H1 (cell line): ENCODE data around the gene IFITM10. TPM values are rescaled to one million over a fixed set of nuclear protein-coding genes. Genes with fewer than 3 reads are reported as not detected.

ENCODE experiments used
- CTCF ChIA-PET: fragments of 300-600 bp; sonication (Branson Sonifier 250); formaldehyde crosslinking; loops from one replicate; lab custom pipeline; 2021; ENCODE audit not compliant: partially characterized antibody; lab: Charles Lee
- POLR2A ChIA-PET: fragments of 300-600 bp; sonication (Branson Sonifier 250); formaldehyde crosslinking; loops from one replicate; lab custom pipeline; 2021; ENCODE audit warnings: inconsistent platforms; ENCODE audit not compliant: partially characterized antibody; lab: Charles Lee
- DNase-seq, 2 experiments: peaks; one replicate each; pipeline versions ENCODE4 v3.0.0 to v3.0.0-alpha.2; 2010 to 2022; ENCODE audit warnings: low spot score in 2 of 2, low read depth in 1 of 2, mixed read lengths in 1 of 2
- FAIRE-seq: peaks from 2 replicates; lab custom pipeline; 2011; peaks lifted over from hg19 to GRCh38; lab: Jason Lieb, UNC
- H2AFZ ChIP-seq: 2 replicates; pipeline ENCODE4 v1.8.1; 2012; ENCODE audit warnings: low read length, inconsistent platforms
- H2AK5ac ChIP-seq: 2 replicates; pipeline ENCODE4 v1.6.1; 2013; ENCODE audit warnings: low read depth, low read length
- H2BK120ac ChIP-seq: replicated peaks from 2 replicates; pipeline ENCODE3; 2013; ENCODE audit warnings: low read depth, low read length, inconsistent platforms
- H2BK12ac ChIP-seq: 2 replicates; pipeline ENCODE4 v1.6.1; 2013; ENCODE audit warnings: low read depth, low read length
- H2BK15ac ChIP-seq: 2 replicates; pipeline ENCODE4 v1.6.1; 2013; ENCODE audit warnings: low read length
- H2BK20ac ChIP-seq: 2 replicates; pipeline ENCODE4 v1.6.1; 2013; ENCODE audit warnings: low read length
- H2BK5ac ChIP-seq: 2 replicates; pipeline ENCODE4 v1.6.1; 2013; ENCODE audit warnings: low read depth, low read length
- H3K14ac ChIP-seq: 2 replicates; pipeline ENCODE4 v1.6.1; 2013; ENCODE audit warnings: inconsistent platforms; ENCODE audit not compliant: insufficient read length
- H3K18ac ChIP-seq: 2 replicates; pipeline ENCODE4 v1.6.1; 2013; ENCODE audit warnings: low read length; ENCODE audit errors: extremely low read depth
- H3K23ac ChIP-seq: 2 replicates; pipeline ENCODE4 v1.6.1; 2013; ENCODE audit warnings: inconsistent platforms; ENCODE audit not compliant: insufficient read length
- H3K23me2 ChIP-seq: 2 replicates; pipeline ENCODE4 v1.6.1; 2013; ENCODE audit warnings: low read depth, low read length
- H3K27ac ChIP-seq: 2 replicates; pipeline ENCODE4 v1.6.1; 2011; ENCODE audit warnings: low read depth, low read length, inconsistent platforms
- H3K27me3 ChIP-seq, 4 experiments: replicated peaks in 1 of 4; 1 replicate in 1 of 4; 2 replicates in 3 of 4; pipeline versions ENCODE4 v1.6.1 to v1.8.1; 2011 to 2013; ENCODE audit warnings: low read length in 3 of 4, mild to moderate bottlenecking in 3 of 4, inconsistent platforms in 2 of 4, mixed read lengths in 2 of 4, moderate library complexity in 1 of 4; ENCODE audit not compliant: control insufficient read depth in 3 of 4, insufficient read depth in 3 of 4; ENCODE audit errors: extremely low read depth in 1 of 4
- H3K36me3 ChIP-seq, 4 experiments: 2 replicates each; pipeline versions ENCODE4 v1.6.1 to v1.8.1; 2011 to 2013; ENCODE audit warnings: mild to moderate bottlenecking in 4 of 4, low read length in 3 of 4, moderate library complexity in 2 of 4, control low read depth in 1 of 4, inconsistent platforms in 1 of 4; ENCODE audit not compliant: insufficient read depth in 4 of 4, control insufficient read depth in 2 of 4
- H3K4ac ChIP-seq: replicated peaks from 2 replicates; pipeline ENCODE3; 2013; ENCODE audit warnings: low read length, low read depth, mixed read lengths, inconsistent platforms; ENCODE audit not compliant: insufficient read length
- H3K4me1 ChIP-seq, 4 experiments: replicated peaks in 1 of 4; 1 replicate in 1 of 4; 2 replicates in 3 of 4; pipeline versions ENCODE4 v1.6.1 to v1.8.1; 2011 to 2013; ENCODE audit warnings: low read length in 3 of 4, inconsistent platforms in 2 of 4, mixed read lengths in 1 of 4; ENCODE audit not compliant: insufficient read depth in 4 of 4, control insufficient read depth in 3 of 4
- H3K4me2 ChIP-seq, 2 experiments: 2 replicates each; pipeline versions ENCODE4 v1.6.1 to v1.8.1; 2011 to 2013; ENCODE audit warnings: low read depth in 2 of 2, low read length in 2 of 2, control low read depth in 1 of 2, inconsistent platforms in 1 of 2, mild to moderate bottlenecking in 1 of 2; ENCODE audit not compliant: insufficient read depth in 1 of 2
- H3K4me3 ChIP-seq, 4 experiments: fragments of 200-600, 300-600 bp in 1 of 4; sonication (generic), shearing (Covaris generic), sonication (Bioruptor Twin) in 1 of 4; 2 replicates each; pipeline versions ENCODE4 v1.5.1 to v1.8.1; 2011 to 2016; ENCODE audit warnings: low read length in 4 of 4, low read depth in 3 of 4, control low read depth in 2 of 4, inconsistent platforms in 2 of 4, mild to moderate bottlenecking in 2 of 4, mixed read lengths in 1 of 4, moderate library complexity in 1 of 4; ENCODE audit not compliant: insufficient read depth in 2 of 4; ENCODE audit errors: extremely low read depth in 1 of 4
- H3K56ac ChIP-seq: replicated peaks from 2 replicates; pipeline ENCODE3; 2013; ENCODE audit warnings: low read depth, mild to moderate bottlenecking, mixed read lengths, low read length, inconsistent platforms; ENCODE audit not compliant: insufficient read length
- H3K79me1 ChIP-seq: 2 replicates; pipeline ENCODE4 v1.6.1; 2013; ENCODE audit warnings: low read depth, low read length, control low read depth
- H3K79me2 ChIP-seq, 2 experiments: 2 replicates each; pipeline versions ENCODE4 v1.6.1 to v1.8.1; 2012 to 2013; ENCODE audit warnings: low read length in 2 of 2, mild to moderate bottlenecking in 2 of 2, inconsistent platforms in 1 of 2; ENCODE audit not compliant: insufficient read depth in 2 of 2, control insufficient read depth in 1 of 2
- H3K9ac ChIP-seq, 4 experiments: replicated peaks in 1 of 4; 1 replicate in 1 of 4; 2 replicates in 3 of 4; pipeline versions ENCODE4 v1.6.1 to v1.8.1; 2011 to 2013; ENCODE audit warnings: low read depth in 3 of 4, low read length in 3 of 4, control low read depth in 2 of 4, mild to moderate bottlenecking in 2 of 4, moderate library complexity in 2 of 4, inconsistent platforms in 1 of 4; ENCODE audit errors: extremely low read depth in 1 of 4
- H3K9me3 ChIP-seq, 2 experiments: 2 replicates each; pipeline versions ENCODE4 v1.6.1 to v1.8.1; 2012 to 2013; ENCODE audit warnings: mild to moderate bottlenecking in 2 of 2, moderate library complexity in 2 of 2, control low read depth in 1 of 2, inconsistent platforms in 1 of 2, low read depth in 1 of 2, low read length in 1 of 2, mixed read lengths in 1 of 2; ENCODE audit not compliant: insufficient read depth in 2 of 2
- H4K20me1 ChIP-seq, 2 experiments: replicated peaks in 1 of 2; 2 replicates each; pipeline versions ENCODE3 to v1.8.1; 2011 to 2013; ENCODE audit warnings: inconsistent platforms in 2 of 2, low read length in 2 of 2, mild to moderate bottlenecking in 1 of 2; ENCODE audit not compliant: insufficient read depth in 2 of 2, control insufficient read depth in 1 of 2
- H4K5ac ChIP-seq: 2 replicates; pipeline ENCODE4 v1.6.1; 2013; ENCODE audit warnings: low read length, low read depth, mixed read lengths, inconsistent platforms; ENCODE audit not compliant: insufficient read length
- H4K8ac ChIP-seq: 2 replicates; pipeline ENCODE4 v1.8.0; 2013; ENCODE audit warnings: mild to moderate bottlenecking, moderate library complexity, low read length, inconsistent platforms; ENCODE audit not compliant: insufficient read depth; ENCODE audit errors: extremely low read depth
- H4K91ac ChIP-seq: replicated peaks from 2 replicates; pipeline ENCODE3; 2013; ENCODE audit warnings: low read length, mixed read lengths, inconsistent platforms; ENCODE audit not compliant: insufficient read length
- CBX8 ChIP-seq: fragments of 300-800, 300-1000 bp; sonication (generic); IDR thresholded peaks from 2 replicates; pipeline ENCODE4 v1.7.1; 2016; ENCODE audit warnings: low read depth, low read length, borderline replicate concordance
- CEBPB ChIP-seq: IDR thresholded peaks from 2 replicates; pipeline ENCODE4 v1.6.1; 2012; ENCODE audit warnings: low read depth, low read length
- CHD2 ChIP-seq: IDR thresholded peaks from 2 replicates; pipeline ENCODE4 v1.6.1; 2012; ENCODE audit warnings: low read length, improper control_type of control experiment
- EP300 ChIP-seq, 2 experiments: IDR thresholded peaks; 1 replicate in 1 of 2; 2 replicates in 1 of 2; pipeline ENCODE4 v1.6.1; 2011 to 2012; ENCODE audit warnings: low read depth in 2 of 2, low read length in 2 of 2, mild to moderate bottlenecking in 2 of 2, borderline replicate concordance in 1 of 2, inconsistent platforms in 1 of 2, moderate library complexity in 1 of 2
- JUND ChIP-seq: IDR thresholded peaks from 2 replicates; pipeline ENCODE4 v1.6.1; 2011; ENCODE audit warnings: mild to moderate bottlenecking, improper control_type of control experiment, low read length
- KDM1A ChIP-seq: fragments of 200-600, 300-600 bp; sonication (generic); IDR thresholded peaks from 2 replicates; pipeline ENCODE4 v1.7.1; 2016; ENCODE audit warnings: mild to moderate bottlenecking, low read length, borderline replicate concordance
- KDM5A ChIP-seq: fragments of 200-600 bp; IDR thresholded peaks from 2 replicates; pipeline ENCODE4 v1.7.1; 2012; ENCODE audit warnings: mild to moderate bottlenecking, low read length, inconsistent platforms, mixed read lengths
- MAFK ChIP-seq: IDR thresholded peaks from 2 replicates; pipeline ENCODE4 v1.6.1; 2012; ENCODE audit warnings: low read depth, mild to moderate bottlenecking, improper control_type of control experiment, low read length
- SP1 ChIP-seq: IDR thresholded peaks from 2 replicates; pipeline ENCODE4 v1.6.1; 2011; ENCODE audit warnings: low read depth, low read length
- SUZ12 ChIP-seq: fragments of 200-600 bp; sonication (generic); IDR thresholded peaks from 2 replicates; pipeline ENCODE4 v1.6.1; 2012; ENCODE audit warnings: mild to moderate bottlenecking, inconsistent platforms, low read length, moderate library complexity, mixed read lengths
- USF2 ChIP-seq: IDR thresholded peaks from 2 replicates; pipeline ENCODE4 v1.6.1; 2011; ENCODE audit warnings: low read length, improper control_type of control experiment
- YY1 ChIP-seq: IDR thresholded peaks from 2 replicates; pipeline ENCODE4 v1.6.1; 2011; ENCODE audit warnings: low read depth, mild to moderate bottlenecking, low read length
- WGBS, 2 experiments: shearing (Covaris generic) in 1 of 2; methylation state at CpG; one replicate each; pipeline versions ENCODE4 v1.1.6 to v1.1.7; 2013 to 2015; ENCODE audit warnings: low lambda C conversion rate in 2 of 2, mixed read lengths in 2 of 2, inconsistent platforms in 1 of 2, low coverage in 1 of 2, missing lambda C conversion rate in 1 of 2; ENCODE audit not compliant: insufficient replicate concordance in 2 of 2, insufficient coverage in 1 of 2, insufficient read length in 1 of 2; ENCODE audit errors: extremely low coverage in 1 of 2, missing lambda C conversion rate in 1 of 2; 5-methylcytosine and 5-hydroxymethylcytosine counted together
- polyA plus RNA-seq, 7 experiments: library from polyadenylated mRNA; depleted of rRNA in 3 of 7; stranded (reverse) in 5 of 7; unstranded in 2 of 7; fragments of >200 nt in 5 of 7; fragments of 200-250 nt in 2 of 7; gene quantifications; 1 replicate in 5 of 7; 2 replicates in 1 of 7; 4 replicates in 1 of 7; pipeline versions ENCODE4 v1.2.1 to v1.2.3, GENCODE V29; 2011 to 2013; ENCODE audit warnings: missing spikeins in 2 of 7, mixed read lengths in 2 of 7
- total RNA-seq: library from RNA; stranded (reverse); fragmentation: NEBNext Ultra II Directional; extraction: Animal tissue kit (Norgen Biotek cat#: 25700); gene quantifications from 2 replicates; pipeline ENCODE4 v1.2.1, GENCODE V29; 2021

Gene IFITM10
- total and polyA plus RNA-seq, 2 of the 8 experiments (the other 6 are each of a cell fraction or from before 2014, with no cell fraction given), result 0.08 to 0.22 TPM

GRCh38 chr11:1751531-1751921 lies 1.1 kb upstream of the IFITM10 start:
- no peak for TF ChIP-seq KDM5A
- no peak for TF ChIP-seq CEBPB
- no peak for TF ChIP-seq JUND
- no peak for TF ChIP-seq CBX8
- TF ChIP-seq USF2, result no peak
- TF ChIP-seq MAFK, result no peak
- no peak for TF ChIP-seq SUZ12
- TF ChIP-seq KDM1A, result no peak
- TF ChIP-seq EP300 (IDR thresholded peaks at IDR 0.05; ENCODE audit: borderline replicate concordance in 1 of 2, low read depth in 2 of 2, low read length in 2 of 2), result no peak
- TF ChIP-seq SP1, result no peak
- no peak for TF ChIP-seq YY1
- no peak for TF ChIP-seq CHD2
- TF ChIP-seq, all 59 proteins: peak for 0
- Histone ChIP-seq H4K5ac (no peak overlapping the region), H4K91ac (no peak overlapping the region), H3K27ac (no peak overlapping the region), H3K14ac (no peak overlapping the region), H3K4me3 (no peak overlapping the region), H2BK12ac (no peak overlapping the region), H3K23ac (no peak overlapping the region), H4K20me1 (peaks cover 8 to 10% of the 10 kb centered on the region in 2 experiments), H3K79me1 (no peaks in the 10 kb centered on the region), H3K18ac (no peak overlapping the region), H3K23me2 (peaks cover 9% of the 10 kb centered on the region; the same call in 1 of the 2 replicates), H4K8ac (no peak overlapping the region), H3K27me3 (peaks cover 12 to 32% (median 27%) of the 10 kb centered on the region in 4 experiments; a peak in 6 of 7 replicates), H2AK5ac (no peak overlapping the region), H3K4me1 (peaks cover 0 to 16% (median 4%) of the 10 kb centered on the region in 4 experiments; a peak in 5 of 7 replicates), H2AFZ (no peak overlapping the region), H3K56ac (no peak overlapping the region), H2BK120ac (no peak overlapping the region), H3K4ac (no peak overlapping the region), H3K36me3 (peaks cover 0 to 12% (median 4%) of the 10 kb centered on the region in 4 experiments; a peak in 3 of 8 replicates), H3K9me3 (no peaks in the 10 kb centered on the region), H3K79me2 (no peaks in the 10 kb centered on the region), H3K4me2 (no peak overlapping the region), H2BK15ac (no peak overlapping the region), H2BK5ac (no peak overlapping the region), H3K9ac (no peak overlapping the region), H2BK20ac (no peak overlapping the region)
- FAIRE-seq (no peak), DNase-seq (no peak)
- POLR2A ChIA-PET, result interaction anchor here (2.3 kb wide), 1 partner anchor 12 kb away, joined by 6 read pairs; the partner anchor contains the start of gene CTSD
- 93% methylated on average over 5 of the region's 5 CpGs; no CpG with 5 or more reads in 1 of the 2 experiments for WGBS, 2 experiments
- CTCF ChIA-PET, result interaction anchor here (1.3 to 2.1 kb wide), 2 partner anchors 73 to 87 kb away, joined by 3 to 7 read pairs; partner anchors contain the start of gene TNNI2
